Stomach (tissue), 9 donors: ENCODE results near the gene TRPM3. TPM values are rescaled to one million over a fixed set of nuclear protein-coding genes. Genes with fewer than 3 reads are reported as not detected.
A peak's percentile ranks its signal among the peaks of the same experiment; 100 is the strongest.

ENCODE experiments used
- DNase-seq, 2 donors: peaks; one replicate each; pipeline versions ENCODE4 v3.0.0 to v3.0.0-alpha.2; 2013 to 2019
- H3K27ac ChIP-seq, 5 donors: fragments of 200-600 bp in 4 of 5; sonication (generic) in 4 of 5; one replicate each; pipeline ENCODE4 v1.5.1; 2013 to 2019; ENCODE audit warnings: mild to moderate bottlenecking in 1 of 5, moderate library complexity in 1 of 5
- H3K27me3 ChIP-seq, 3 donors: fragments of 200-600 bp; sonication (generic); one replicate each; pipeline ENCODE4 v1.5.1; 2017 to 2019; ENCODE audit warnings: mixed run types in 1 of 3
- H3K36me3 ChIP-seq, 4 donors: fragments of 200-600 bp; sonication (generic); 1 replicate in 3 of 4; 2 replicates in 1 of 4; pipeline ENCODE4 v1.5.1; 2016 to 2019
- H3K4me1 ChIP-seq, 4 donors: fragments of 200-600 bp; sonication (generic); one replicate each; pipeline ENCODE4 v1.5.1; 2016 to 2019
- H3K4me3 ChIP-seq, 4 donors: fragments of 200-600 bp; sonication (generic) in 3 of 4; one replicate each; pipeline ENCODE4 v1.5.1; 2016 to 2019; ENCODE audit warnings: mild to moderate bottlenecking in 1 of 4
- H3K9me3 ChIP-seq, 4 donors: fragments of 200-600 bp; sonication (generic); one replicate each; pipeline ENCODE4 v1.5.1; 2016 to 2019
- CTCF ChIP-seq, 7 experiments: fragments of 450-650 bp in 4 of 7; fragments of 200-600 bp in 3 of 7; sonication (generic) in 3 of 7; IDR thresholded peaks; one replicate each; pipeline ENCODE4 v1.5.1; 2016 to 2019; ENCODE audit warnings: antibody characterized with exemption in 7 of 7, control low read depth in 2 of 7, mild to moderate bottlenecking in 1 of 7
- EP300 ChIP-seq: sonication (generic); formaldehyde crosslinking; IDR thresholded peaks from one replicate; pipeline ENCODE4 v1.6.1; 2017; ENCODE audit warnings: antibody characterized with exemption
- POLR2A ChIP-seq, 4 donors: fragments of 450-650 bp; IDR thresholded peaks; one replicate each; pipeline ENCODE4 v1.6.1; 2016; ENCODE audit warnings: antibody characterized with exemption in 4 of 4, control low read depth in 2 of 4, mild to moderate bottlenecking in 1 of 4, moderate library complexity in 1 of 4
- POLR2AphosphoS5 ChIP-seq, 3 donors: sonication (generic); formaldehyde crosslinking; IDR thresholded peaks; one replicate each; pipeline ENCODE4 v1.6.1; 2016; ENCODE audit warnings: antibody characterized with exemption in 3 of 3
- WGBS, 5 donors: extraction: QIAGEN DNeasy Blood & Tissue Kit in 3 of 5; methylation state at CpG; one replicate each; pipeline versions ENCODE4 v1.1.5 to v1.1.7; 2013 to 2018; 5-methylcytosine and 5-hydroxymethylcytosine counted together
- intact Hi-C: fragments of 100-400 bp; cut with DNase I; formaldehyde crosslinking; loops from one replicate; pipeline ENCODE4 v1.15.1; 2023; ENCODE audit warnings: low total_unique reads
- polyA plus RNA-seq, 3 donors: library from polyadenylated mRNA; stranded (reverse); fragments of 200-250 nt; gene quantifications; one replicate each; pipeline ENCODE4 v1.2.3, GENCODE V29; 2013
- total RNA-seq, 5 donors: library from RNA; depleted of rRNA; stranded (reverse); fragments of >200 nt; gene quantifications; one replicate each; pipeline versions ENCODE4 v1.1.0 to v1.2.3, GENCODE V29; 2014 to 2016
- donor health status: healthy with polysubstance abuse.
- donor health status: Bipolar disorder and iron deficiency.
- donor health status: healthy.

The TRPM3 gene
- total and polyA plus RNA-seq, 8 donors = 0.03 to 6.2 (median 1.5) TPM

GRCh38 chr9:70910598-70910997, 210.8 kb downstream of the TRPM3 start:
- Histone ChIP-seq H3K27me3 (no peaks in the 10 kb centered on the region), H3K27ac (no peak overlapping the region), H3K4me3 (no peak overlapping the region), H3K4me1 (no peaks in the 10 kb centered on the region), H3K9me3 (no peaks in the 10 kb centered on the region), H3K36me3 (no peaks in the 10 kb centered on the region)
- no peak for DNase-seq
- intact Hi-C loops = no loop called here
- TF ChIP-seq POLR2AphosphoS5 (IDR thresholded peaks at IDR 0.05) = no peak
- no peak for TF ChIP-seq CTCF (IDR thresholded peaks at IDR 0.05)
- TF ChIP-seq EP300 = no peak
- no peak for TF ChIP-seq POLR2A (IDR thresholded peaks at IDR 0.05)
- WGBS, 5 donors = 64 to 87% (median 73%) methylated on average over 2 of the region's 2 CpGs

GRCh38 chr9:70902692-70903131, 218.7 kb downstream of the TRPM3 start:
- H3K4me1 ChIP-seq = no peaks in the 10 kb centered on the region
- DNase-seq = peak in 1 of 2 donors; percentile 7
- H3K27ac ChIP-seq = no peak overlapping the region
- H3K4me3 ChIP-seq = no peak overlapping the region
- intact Hi-C loops = no loop called here
- no peak for TF ChIP-seq POLR2A (IDR thresholded peaks at IDR 0.05)
- TF ChIP-seq POLR2AphosphoS5 (IDR thresholded peaks at IDR 0.05) = no peak
- no peak for TF ChIP-seq CTCF (IDR thresholded peaks at IDR 0.05)
- no peak for TF ChIP-seq EP300
- no peaks in the 10 kb centered on the region for H3K27me3 ChIP-seq
- no peaks in the 10 kb centered on the region for H3K36me3 ChIP-seq
- H3K9me3 ChIP-seq = no peaks in the 10 kb centered on the region
- WGBS, 5 donors = 70 to 79% (median 73%) methylated on average over 6 of the region's 6 CpGs

GRCh38 chr9:70902171-70902570, 219.2 kb downstream of the TRPM3 start:
- H3K27ac ChIP-seq = no peak overlapping the region
- 47 to 94% (median 58%) methylated on average over 1 of the region's 1 CpG for WGBS, 5 donors
- intact Hi-C loops = no loop called here

GRCh38 chr9:70901746-70902145, 219.7 kb downstream of the TRPM3 start:
- H3K27me3 ChIP-seq = no peaks in the 10 kb centered on the region
- no peaks in the 10 kb centered on the region for H3K36me3 ChIP-seq
- no peaks in the 10 kb centered on the region for H3K9me3 ChIP-seq
- no peak overlapping the region for H3K4me3 ChIP-seq
- no peaks in the 10 kb centered on the region for H3K4me1 ChIP-seq
- TF ChIP-seq CTCF (IDR thresholded peaks at IDR 0.05) (no peak), POLR2AphosphoS5 (IDR thresholded peaks at IDR 0.05) (no peak), EP300 (no peak), POLR2A (IDR thresholded peaks at IDR 0.05) (no peak)
- WGBS, 5 donors = 61 to 78% (median 69%) methylated on average over 1 of the region's 1 CpG
- intact Hi-C loops = no loop called here
- no peak overlapping the region for H3K27ac ChIP-seq
- no peak for DNase-seq

More at GRCh38 chr9:70902171-70902570, 219.2 kb downstream of the TRPM3 start:
- H3K4me1 ChIP-seq = no peaks in the 10 kb centered on the region
- H3K27me3 ChIP-seq = no peaks in the 10 kb centered on the region
- H3K36me3 ChIP-seq = no peaks in the 10 kb centered on the region
- H3K4me3 ChIP-seq = no peak overlapping the region
- no peak for DNase-seq
- H3K9me3 ChIP-seq = no peaks in the 10 kb centered on the region
- no peak for TF ChIP-seq CTCF (IDR thresholded peaks at IDR 0.05)
- no peak for TF ChIP-seq EP300
- TF ChIP-seq POLR2A (IDR thresholded peaks at IDR 0.05) = no peak
- TF ChIP-seq POLR2AphosphoS5 (IDR thresholded peaks at IDR 0.05) = no peak
